SK-N-MC (cell line): ENCODE data around the gene TOR3A.

Source experiments
- EZH2 ChIP-seq: fragments of 200-600 bp; sonication (generic); IDR thresholded peaks from one replicate; pipeline ENCODE4 v1.6.1; 2017; ENCODE audit warnings: antibody characterized with exemption
- POLR2AphosphoS5 ChIP-seq: IDR thresholded peaks from 2 replicates; pipeline ENCODE4 v1.6.1; 2012; ENCODE audit warnings: mild to moderate bottlenecking, low read depth, low read length, borderline replicate concordance

GRCh38 chr1:179127163-179127895 is 45.5 kb downstream of the TOR3A start:
- TF ChIP-seq POLR2AphosphoS5 (no peak), EZH2 (no peak)
